HCT116 (cell line): ENCODE results near the gene TLCD3A.
"Not testable (repeated sequence)": the region's sequence is repeated elsewhere in the genome, so short reads cannot be mapped to it uniquely, and the experiment has no call there.

Experiments used
- EZH2 ChIP-seq: fragments of 200-600 bp; sonication (generic); IDR thresholded peaks from 2 replicates; pipeline ENCODE4 v1.6.1; 2017; ENCODE audit warnings: antibody characterized with exemption, mixed run types
- MAX ChIP-seq: IDR thresholded peaks from 2 replicates; pipeline ENCODE4 v1.6.1; 2012
- POLR2A ChIP-seq: IDR thresholded peaks from 2 replicates; pipeline ENCODE4 v1.7.0; 2011; ENCODE audit warnings: borderline replicate concordance; ENCODE audit not compliant: insufficient read depth, insufficient read length; ENCODE audit errors: extremely low read depth
- TCF7L2 ChIP-seq: IDR thresholded peaks from 2 replicates; pipeline ENCODE4 v1.7.0; 2011; ENCODE audit warnings: borderline replicate concordance, inconsistent platforms; ENCODE audit not compliant: insufficient read depth, insufficient read length; ENCODE audit errors: extremely low read depth

- not testable (repeated sequence) for TF ChIP-seq EZH2, POLR2A, TCF7L2, MAX
These were observed 53.5 kb downstream of the TLCD3A start for GRCh38 chr17:785901-786300.
